IMR-90 (cell line): Measurements from ENCODE around the gene CRACDL. TPM values are rescaled to one million over a fixed set of nuclear protein-coding genes. Genes with fewer than 3 reads are reported as not detected.

Experiments
- ATAC-seq: fragments of 200-7000 bp; cut with Tn5 transposase; 2 replicates; pipeline ENCODE4 v1.9.1; 2020; ENCODE audit warnings: low read depth, mild to moderate bottlenecking, moderate library complexity
- BruUV-seq: library from RNA; stranded (reverse); fragments of 400-500 nt; replicated peaks from 2 replicates; lab custom pipeline; 2021; lab: Mats Ljungman, UMichigan
- CTCF ChIA-PET: fragments of 300-600 bp; formaldehyde crosslinking; extraction: SDS; loops from one replicate; lab custom pipeline; 2021; ENCODE audit warnings: antibody characterized with exemption; lab: Yijun Ruan, JAX
- POLR2A ChIA-PET: fragments of 300-600 bp; sonication (Branson Sonifier 250); formaldehyde crosslinking; loops from one replicate; lab custom pipeline; 2022; ENCODE audit warnings: antibody characterized with exemption; ENCODE audit not compliant: unreplicated experiment; lab: Charles Lee
- DNase-seq: peaks from one replicate; pipeline ENCODE4 v3.0.0; 2013
- H2AFZ ChIP-seq: replicated peaks from 2 replicates; pipeline ENCODE3; 2013; ENCODE audit warnings: low read length, mild to moderate bottlenecking; ENCODE audit not compliant: poor library complexity
- H2AK5ac ChIP-seq: 2 replicates; pipeline ENCODE4 v1.6.1; 2013; ENCODE audit warnings: low read depth, low read length, inconsistent platforms
- H2AK9ac ChIP-seq: replicated peaks from 2 replicates; pipeline ENCODE3; 2013; ENCODE audit warnings: mild to moderate bottlenecking, low read depth, low read length, moderate library complexity; ENCODE audit not compliant: poor library complexity
- H2BK120ac ChIP-seq: 2 replicates; pipeline ENCODE4 v1.6.1; 2013; ENCODE audit warnings: low read depth, low read length, inconsistent platforms
- H2BK15ac ChIP-seq: 3 replicates; pipeline ENCODE4 v1.6.1; 2013; ENCODE audit warnings: low read depth, low read length, inconsistent platforms
- H2BK20ac ChIP-seq: 2 replicates; pipeline ENCODE4 v1.6.1; 2013; ENCODE audit warnings: low read depth, mild to moderate bottlenecking, inconsistent platforms, low read length, moderate library complexity
- H2BK5ac ChIP-seq: 2 replicates; pipeline ENCODE4 v1.6.1; 2013; ENCODE audit warnings: mild to moderate bottlenecking, low read depth, low read length, inconsistent platforms; ENCODE audit not compliant: poor library complexity, severe bottlenecking
- H3K14ac ChIP-seq: replicated peaks from 2 replicates; pipeline ENCODE4 v1.6.1; 2013; ENCODE audit warnings: low read depth, low read length, inconsistent platforms
- H3K18ac ChIP-seq: 2 replicates; pipeline ENCODE4 v1.6.1; 2013; ENCODE audit warnings: low read depth, low read length, control low read depth
- H3K23ac ChIP-seq: 2 replicates; pipeline ENCODE4 v1.6.1; 2013; ENCODE audit warnings: low read depth, low read length, inconsistent platforms
- H3K27ac ChIP-seq: 2 replicates; pipeline ENCODE4 v1.5.1; 2013; ENCODE audit warnings: mild to moderate bottlenecking, control low read depth, low read length; ENCODE audit not compliant: insufficient read depth
- H3K27me3 ChIP-seq: 2 replicates; pipeline ENCODE4 v1.6.1; 2013; ENCODE audit warnings: low read length; ENCODE audit not compliant: control insufficient read depth, insufficient read depth
- H3K36me3 ChIP-seq: 2 replicates; pipeline ENCODE4 v1.6.1; 2013; ENCODE audit warnings: low read length, mixed read lengths; ENCODE audit not compliant: control insufficient read depth, insufficient read depth
- H3K4ac ChIP-seq: 2 replicates; pipeline ENCODE4 v1.6.1; 2013; ENCODE audit warnings: low read depth, low read length, inconsistent platforms
- H3K4me1 ChIP-seq: 2 replicates; pipeline ENCODE4 v1.6.1; 2013; ENCODE audit warnings: low read length, mixed read lengths; ENCODE audit not compliant: control insufficient read depth, insufficient read depth
- H3K4me2 ChIP-seq: 2 replicates; pipeline ENCODE4 v1.6.1; 2013; ENCODE audit warnings: low read depth, mild to moderate bottlenecking, control low read depth, low read length, moderate library complexity
- H3K4me3 ChIP-seq: 2 replicates; pipeline ENCODE4 v1.5.1; 2013; ENCODE audit warnings: low read depth, mild to moderate bottlenecking, control low read depth, low read length, moderate library complexity; ENCODE audit not compliant: insufficient read depth
- H3K56ac ChIP-seq: 2 replicates; pipeline ENCODE4 v1.6.1; 2013; ENCODE audit warnings: low read length, inconsistent platforms; ENCODE audit not compliant: insufficient read depth; ENCODE audit errors: extremely low read depth
- H3K79me1 ChIP-seq, 2 experiments: 2 replicates each; pipeline ENCODE4 v1.6.1; 2013; ENCODE audit warnings: low read length in 2 of 2, inconsistent platforms in 1 of 2, low read depth in 1 of 2
- H3K9ac ChIP-seq: 2 replicates; pipeline ENCODE4 v1.6.1; 2013; ENCODE audit warnings: low read depth, low read length, control low read depth
- H3K9me1 ChIP-seq: 2 replicates; pipeline ENCODE4 v1.6.1; 2013; ENCODE audit warnings: low read length, inconsistent platforms; ENCODE audit not compliant: insufficient read depth
- H3K9me3 ChIP-seq: 2 replicates; pipeline ENCODE4 v1.6.1; 2013; ENCODE audit warnings: low read length; ENCODE audit not compliant: control insufficient read depth, insufficient read depth
- H4K20me1 ChIP-seq: 2 replicates; pipeline ENCODE4 v1.6.1; 2013; ENCODE audit warnings: low read length, inconsistent platforms; ENCODE audit not compliant: insufficient read depth
- H4K5ac ChIP-seq: 2 replicates; pipeline ENCODE4 v1.6.1; 2013; ENCODE audit warnings: mild to moderate bottlenecking, low read depth, low read length, control low read depth
- H4K8ac ChIP-seq, 2 experiments: 2 replicates each; pipeline ENCODE4 v1.6.1; 2013; ENCODE audit warnings: low read depth in 2 of 2, low read length in 2 of 2, control low read depth in 1 of 2, inconsistent platforms in 1 of 2
- H4K91ac ChIP-seq: 2 replicates; pipeline ENCODE4 v1.6.1; 2013; ENCODE audit warnings: low read depth, low read length, inconsistent platforms; ENCODE audit not compliant: insufficient read depth
- BHLHE40 ChIP-seq: fragments of 150-350 bp; IDR thresholded peaks from 2 replicates; pipeline ENCODE4 v1.6.1; 2016; ENCODE audit warnings: mild to moderate bottlenecking, low read depth, low read length
- CEBPB ChIP-seq: IDR thresholded peaks from 2 replicates; pipeline ENCODE4 v1.6.1; 2012; ENCODE audit warnings: low read depth, low read length, improper control_type of control experiment
- CHD1 ChIP-seq: IDR thresholded peaks from 2 replicates; pipeline ENCODE4 v1.6.1; 2012; ENCODE audit warnings: low read depth, low read length, improper control_type of control experiment
- FOS ChIP-seq: fragments of 150-350 bp; IDR thresholded peaks from 2 replicates; pipeline ENCODE4 v1.6.1; 2016; ENCODE audit warnings: low read depth, low read length
- MAFK ChIP-seq: IDR thresholded peaks from 2 replicates; pipeline ENCODE4 v1.6.1; 2012; ENCODE audit warnings: low read depth, low read length, improper control_type of control experiment
- MAZ ChIP-seq: IDR thresholded peaks from 2 replicates; pipeline ENCODE4 v1.6.1; 2012; ENCODE audit warnings: low read depth, mild to moderate bottlenecking, low read length, improper control_type of control experiment, moderate library complexity, borderline replicate concordance
- MXI1 ChIP-seq: IDR thresholded peaks from 2 replicates; pipeline ENCODE4 v1.6.1; 2012; ENCODE audit warnings: low read depth, mild to moderate bottlenecking, low read length, moderate library complexity, borderline replicate concordance
- NFE2L2 ChIP-seq: fragments of 150-350 bp; IDR thresholded peaks from 2 replicates; pipeline ENCODE4 v1.6.1; 2016; ENCODE audit warnings: low read depth, mild to moderate bottlenecking, low read length
- POLR2A ChIP-seq: IDR thresholded peaks from 2 replicates; pipeline ENCODE4 v1.6.1; 2012; ENCODE audit warnings: mild to moderate bottlenecking, low read depth, low read length
- RAD21 ChIP-seq: IDR thresholded peaks from 2 replicates; pipeline ENCODE4 v1.6.1; 2012; ENCODE audit warnings: low read length, improper control_type of control experiment
- RCOR1 ChIP-seq: IDR thresholded peaks from 2 replicates; pipeline ENCODE4 v1.6.1; 2012; ENCODE audit warnings: mild to moderate bottlenecking, low read length, improper control_type of control experiment; ENCODE audit not compliant: insufficient replicate concordance
- RFX5 ChIP-seq: IDR thresholded peaks from 2 replicates; pipeline ENCODE4 v1.8.0; 2012; ENCODE audit warnings: low read depth, mild to moderate bottlenecking, low read length, moderate library complexity
- SMC3 ChIP-seq: fragments of 150-350 bp; IDR thresholded peaks from 2 replicates; pipeline ENCODE4 v1.6.1; 2016; ENCODE audit warnings: low read depth, mild to moderate bottlenecking, antibody characterized with exemption, low read length, moderate library complexity
- whole genome bisulfite sequencing, 2 experiments: methylation state at CpG; one replicate each; pipeline versions ENCODE4 v1.1.5 to v1.1.7; 2013; ENCODE audit warnings: missing lambda C conversion rate in 2 of 2; ENCODE audit not compliant: insufficient read length in 1 of 2; ENCODE audit errors: extremely low coverage in 2 of 2; 5-methylcytosine and 5-hydroxymethylcytosine counted together
- dilution Hi-C: fragments of 300-500 bp; cut with HindIII; formaldehyde crosslinking; loops from one replicate; pipeline ENCODE4 v1.14.3; 2018; ENCODE audit warnings: low sequenced_read_pairs; ENCODE audit not compliant: unreplicated experiment
- in situ Hi-C: fragments of 300-500 bp; cut with MboI; formaldehyde crosslinking; loops from 3 replicates; pipeline ENCODE4 v1.14.3; 2019; ENCODE audit warnings: low sequenced_read_pairs, inconsistent platforms, mixed read lengths
- intact Hi-C: fragments of 100-400 bp; cut with micrococcal nuclease; formaldehyde crosslinking; loops from 2 replicates; pipeline ENCODE4 v1.10.0; 2022
- polyA plus RNA-seq, 3 experiments: library from polyadenylated mRNA; depleted of rRNA; stranded (reverse); fragments of >200 nt; gene quantifications; 2 replicates each; pipeline ENCODE4 v1.2.3, GENCODE V29; 2012; ENCODE audit warnings: low replicate concordance in 1 of 3
- total RNA-seq: library from RNA; depleted of rRNA; stranded (reverse); fragments of >200 nt; gene quantifications from 2 replicates; pipeline ENCODE4 v1.2.3, GENCODE V29; 2012
- TF ChIP-seq, protein P1 (sequence below): fragments of 150-350 bp; IDR thresholded peaks from 2 replicates; pipeline ENCODE4 v1.6.1; 2016; ENCODE audit warnings: low read depth, mild to moderate bottlenecking, low read length, moderate library complexity, borderline replicate concordance
- TF ChIP-seq, protein P2 (sequence below): fragments of 150-350 bp; IDR thresholded peaks from 2 replicates; pipeline ENCODE4 v1.6.1; 2017; ENCODE audit warnings: mild to moderate bottlenecking, antibody characterized with exemption, low read length, low read depth
- TF ChIP-seq, protein P3 (sequence below): conservative IDR thresholded peaks from 2 replicates; pipeline ENCODE4 v1.5.1; 2012; ENCODE audit warnings: mild to moderate bottlenecking, low read depth, low read length, improper control_type of control experiment

CRACDL gene
- total and polyA plus RNA-seq, 2 of the 4 experiments (the other 2 are of a cell fraction), result not detected

GRCh38 chr2:98804265-98804650 lies 131.8 kb downstream of the CRACDL start:
- Histone ChIP-seq H3K4ac (no peak overlapping the region), H3K27ac (no peak overlapping the region), H4K91ac (no peak overlapping the region), H2BK20ac (no peak overlapping the region), H3K9ac (no peak overlapping the region), H3K9me3 (no peaks in the 10 kb centered on the region), H3K56ac (no peak overlapping the region), H3K23ac (no peak overlapping the region), H3K27me3 (peaks cover 13% of the 10 kb centered on the region; the same call in 1 of the 2 replicates), H3K18ac (no peak overlapping the region), H4K8ac (no peak overlapping the region), H3K9me1 (no peaks in the 10 kb centered on the region), H4K20me1 (no peaks in the 10 kb centered on the region), H2AK9ac (no peak overlapping the region), H3K79me1 (no peaks in the 10 kb centered on the region), H3K36me3 (no peaks in the 10 kb centered on the region), H3K4me3 (no peak overlapping the region), H2BK120ac (no peak overlapping the region), H2BK5ac (no peak overlapping the region), H2AK5ac (no peak overlapping the region), H2AFZ (no peak overlapping the region), H3K4me1 (no peaks in the 10 kb centered on the region), H3K14ac (no peak overlapping the region), H4K5ac (no peak overlapping the region), H3K4me2 (no peak overlapping the region), H2BK15ac (no peak overlapping the region)
- DNase-seq (no peak), ATAC-seq (no peak)
- intact Hi-C loops, result no loop called here
- dilution Hi-C loops, result no loop called here
- POLR2A ChIA-PET, result no interaction called here
- CTCF ChIA-PET, result no interaction called here
- no CpG with 5 or more reads among the region's 8 CpGs for WGBS, 2 experiments
- no TSS peak for BruUV-seq
- no peak for TF ChIP-seq RCOR1
- no peak for TF ChIP-seq MAFK
- TF ChIP-seq RFX5, result no peak
- TF ChIP-seq, protein P1, sequence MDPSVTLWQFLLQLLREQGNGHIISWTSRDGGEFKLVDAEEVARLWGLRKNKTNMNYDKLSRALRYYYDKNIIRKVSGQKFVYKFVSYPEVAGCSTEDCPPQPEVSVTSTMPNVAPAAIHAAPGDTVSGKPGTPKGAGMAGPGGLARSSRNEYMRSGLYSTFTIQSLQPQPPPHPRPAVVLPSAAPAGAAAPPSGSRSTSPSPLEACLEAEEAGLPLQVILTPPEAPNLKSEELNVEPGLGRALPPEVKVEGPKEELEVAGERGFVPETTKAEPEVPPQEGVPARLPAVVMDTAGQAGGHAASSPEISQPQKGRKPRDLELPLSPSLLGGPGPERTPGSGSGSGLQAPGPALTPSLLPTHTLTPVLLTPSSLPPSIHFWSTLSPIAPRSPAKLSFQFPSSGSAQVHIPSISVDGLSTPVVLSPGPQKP, result no peak
- TF ChIP-seq, protein P2, sequence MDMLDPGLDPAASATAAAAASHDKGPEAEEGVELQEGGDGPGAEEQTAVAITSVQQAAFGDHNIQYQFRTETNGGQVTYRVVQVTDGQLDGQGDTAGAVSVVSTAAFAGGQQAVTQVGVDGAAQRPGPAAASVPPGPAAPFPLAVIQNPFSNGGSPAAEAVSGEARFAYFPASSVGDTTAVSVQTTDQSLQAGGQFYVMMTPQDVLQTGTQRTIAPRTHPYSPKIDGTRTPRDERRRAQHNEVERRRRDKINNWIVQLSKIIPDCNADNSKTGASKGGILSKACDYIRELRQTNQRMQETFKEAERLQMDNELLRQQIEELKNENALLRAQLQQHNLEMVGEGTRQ, result no peak
- no peak for TF ChIP-seq MXI1
- no peak for TF ChIP-seq SMC3
- no peak for TF ChIP-seq BHLHE40
- no peak for TF ChIP-seq CEBPB
- TF ChIP-seq RAD21, result no peak
- no peak for TF ChIP-seq NFE2L2
- TF ChIP-seq, protein P3, sequence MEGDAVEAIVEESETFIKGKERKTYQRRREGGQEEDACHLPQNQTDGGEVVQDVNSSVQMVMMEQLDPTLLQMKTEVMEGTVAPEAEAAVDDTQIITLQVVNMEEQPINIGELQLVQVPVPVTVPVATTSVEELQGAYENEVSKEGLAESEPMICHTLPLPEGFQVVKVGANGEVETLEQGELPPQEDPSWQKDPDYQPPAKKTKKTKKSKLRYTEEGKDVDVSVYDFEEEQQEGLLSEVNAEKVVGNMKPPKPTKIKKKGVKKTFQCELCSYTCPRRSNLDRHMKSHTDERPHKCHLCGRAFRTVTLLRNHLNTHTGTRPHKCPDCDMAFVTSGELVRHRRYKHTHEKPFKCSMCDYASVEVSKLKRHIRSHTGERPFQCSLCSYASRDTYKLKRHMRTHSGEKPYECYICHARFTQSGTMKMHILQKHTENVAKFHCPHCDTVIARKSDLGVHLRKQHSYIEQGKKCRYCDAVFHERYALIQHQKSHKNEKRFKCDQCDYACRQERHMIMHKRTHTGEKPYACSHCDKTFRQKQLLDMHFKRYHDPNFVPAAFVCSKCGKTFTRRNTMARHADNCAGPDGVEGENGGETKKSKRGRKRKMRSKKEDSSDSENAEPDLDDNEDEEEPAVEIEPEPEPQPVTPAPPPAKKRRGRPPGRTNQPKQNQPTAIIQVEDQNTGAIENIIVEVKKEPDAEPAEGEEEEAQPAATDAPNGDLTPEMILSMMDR, result no peak
- no peak for TF ChIP-seq MAZ
- no peak for TF ChIP-seq POLR2A
- no peak for TF ChIP-seq FOS
- no peak for TF ChIP-seq CHD1
- in situ Hi-C loops, result no loop called here
